GM12801 (cell line): Measurements from ENCODE around the gene TMEM203.

ENCODE experiments used
- TF ChIP-seq, protein P1 (sequence below): IDR thresholded peaks from one replicate; pipeline ENCODE4 v1.5.1; 2011; ENCODE audit warnings: control low read depth; ENCODE audit not compliant: insufficient read length; ENCODE audit errors: extremely low read depth

TMEM203 gene

DNA sequence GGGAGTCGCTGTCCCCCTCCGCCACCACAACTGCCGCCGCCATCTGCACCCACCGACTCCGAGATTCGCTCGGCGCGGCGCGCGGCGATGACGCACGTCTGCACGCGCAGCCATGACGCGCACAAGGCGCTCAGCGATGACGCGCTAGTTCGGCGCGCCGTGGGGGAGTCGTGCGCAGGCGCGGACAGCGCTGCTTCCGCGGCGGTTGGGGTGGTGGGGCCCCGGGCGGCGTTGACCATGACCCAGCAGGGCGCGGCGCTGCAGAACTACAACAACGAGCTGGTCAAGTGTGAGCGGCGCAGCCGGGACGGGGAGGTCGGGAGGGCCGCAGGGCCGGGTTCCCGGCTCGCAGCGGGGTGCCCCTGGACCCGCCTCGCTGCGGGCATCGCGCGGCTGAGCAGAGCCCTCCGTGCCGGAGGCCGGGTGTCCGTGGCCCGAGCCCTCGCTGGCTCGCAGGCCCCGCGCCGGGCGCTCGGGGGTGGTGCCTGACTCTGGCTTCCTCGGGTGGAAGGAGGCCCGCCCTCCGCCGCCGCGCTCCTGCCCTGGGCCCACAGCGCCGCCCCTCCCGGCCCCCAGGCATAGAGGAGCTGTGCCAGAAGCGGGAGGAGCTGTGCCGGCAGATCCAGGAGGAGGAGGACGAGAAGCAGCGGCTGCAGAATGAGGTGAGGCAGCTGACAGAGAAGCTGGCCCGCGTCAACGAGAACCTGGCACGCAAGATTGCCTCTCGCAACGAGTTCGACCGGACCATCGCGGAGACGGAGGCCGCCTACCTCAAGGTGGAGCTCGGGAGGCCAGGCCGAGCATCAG is 16.8 kb downstream of the TMEM203 start, which contains the start of the genes ANAPC2 and SSNA1:
TSS of gene ANAPC2 (minus strand) at position 71 of the 807 bp plus-strand sequence. CDS start at position 43, 28 bp downstream.
TSS of gene SSNA1 (plus strand) at position 187 of the 807 bp plus-strand sequence. CDS start at position 238, 51 bp downstream.
- TF ChIP-seq, protein P1, sequence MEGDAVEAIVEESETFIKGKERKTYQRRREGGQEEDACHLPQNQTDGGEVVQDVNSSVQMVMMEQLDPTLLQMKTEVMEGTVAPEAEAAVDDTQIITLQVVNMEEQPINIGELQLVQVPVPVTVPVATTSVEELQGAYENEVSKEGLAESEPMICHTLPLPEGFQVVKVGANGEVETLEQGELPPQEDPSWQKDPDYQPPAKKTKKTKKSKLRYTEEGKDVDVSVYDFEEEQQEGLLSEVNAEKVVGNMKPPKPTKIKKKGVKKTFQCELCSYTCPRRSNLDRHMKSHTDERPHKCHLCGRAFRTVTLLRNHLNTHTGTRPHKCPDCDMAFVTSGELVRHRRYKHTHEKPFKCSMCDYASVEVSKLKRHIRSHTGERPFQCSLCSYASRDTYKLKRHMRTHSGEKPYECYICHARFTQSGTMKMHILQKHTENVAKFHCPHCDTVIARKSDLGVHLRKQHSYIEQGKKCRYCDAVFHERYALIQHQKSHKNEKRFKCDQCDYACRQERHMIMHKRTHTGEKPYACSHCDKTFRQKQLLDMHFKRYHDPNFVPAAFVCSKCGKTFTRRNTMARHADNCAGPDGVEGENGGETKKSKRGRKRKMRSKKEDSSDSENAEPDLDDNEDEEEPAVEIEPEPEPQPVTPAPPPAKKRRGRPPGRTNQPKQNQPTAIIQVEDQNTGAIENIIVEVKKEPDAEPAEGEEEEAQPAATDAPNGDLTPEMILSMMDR = no peak

DNA sequence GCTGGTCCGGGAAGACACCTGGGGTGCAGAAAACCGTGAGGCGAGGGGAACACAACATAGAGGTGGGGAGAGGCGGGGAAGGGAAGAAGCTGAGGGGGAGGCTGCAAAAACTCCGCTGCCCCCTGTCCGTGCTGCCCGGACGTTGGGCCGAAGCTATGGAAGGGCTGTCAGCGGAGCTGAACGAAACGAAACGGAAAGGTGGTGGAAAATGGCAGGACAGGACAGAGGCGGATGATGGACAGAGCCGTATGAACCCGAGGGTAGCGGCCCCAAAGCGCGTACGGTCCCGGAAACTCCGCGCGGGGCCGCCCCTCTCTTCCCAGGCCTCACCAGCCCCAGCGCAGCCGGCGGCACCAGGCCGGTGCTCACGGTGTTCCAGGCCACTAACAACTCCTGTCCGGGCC is 17.4 kb downstream of the TMEM203 start:
- TF ChIP-seq, protein P1 = no peak

DNA sequence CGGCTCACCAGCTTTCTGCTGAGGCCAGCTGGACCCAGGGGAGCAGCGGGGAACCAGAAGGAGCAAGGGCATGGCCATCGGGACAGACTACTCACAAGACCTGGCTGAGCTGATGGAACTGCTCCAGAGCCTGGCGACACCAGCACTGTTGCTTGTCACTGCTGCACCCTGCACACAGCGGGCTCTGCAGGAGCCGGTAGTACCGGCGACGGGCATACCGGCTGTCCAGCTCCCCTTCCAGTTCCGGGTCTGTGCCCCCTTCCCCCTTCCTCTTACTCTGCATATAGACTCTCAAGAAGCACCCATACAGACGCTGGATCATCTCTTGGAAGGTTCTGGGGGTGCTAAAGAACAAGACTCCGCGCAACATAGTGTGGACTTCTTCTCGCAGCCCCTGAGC is 18.1 kb downstream of the TMEM203 start:
- TF ChIP-seq, protein P1 = no peak

DNA sequence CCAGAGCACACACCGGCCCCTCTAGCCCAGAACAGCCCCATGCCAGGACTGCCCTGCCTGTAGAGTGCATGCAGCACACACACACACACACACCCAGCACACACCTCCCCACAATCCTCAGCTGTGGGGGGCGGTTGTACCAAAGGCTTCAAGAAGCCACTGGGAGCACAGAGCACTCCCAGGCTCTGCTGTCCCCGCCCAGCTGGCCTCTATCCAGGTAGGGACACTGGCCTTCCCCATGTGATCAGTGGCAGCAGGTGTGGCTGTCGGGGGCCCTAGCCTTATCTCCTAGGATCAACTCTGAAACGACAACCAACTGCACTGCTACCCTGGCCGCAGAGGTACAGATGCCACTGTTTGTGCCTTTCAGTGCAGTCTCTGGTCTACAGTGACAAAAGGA is 19.1 kb downstream of the TMEM203 start:
- TF ChIP-seq, protein P1 = no peak

DNA sequence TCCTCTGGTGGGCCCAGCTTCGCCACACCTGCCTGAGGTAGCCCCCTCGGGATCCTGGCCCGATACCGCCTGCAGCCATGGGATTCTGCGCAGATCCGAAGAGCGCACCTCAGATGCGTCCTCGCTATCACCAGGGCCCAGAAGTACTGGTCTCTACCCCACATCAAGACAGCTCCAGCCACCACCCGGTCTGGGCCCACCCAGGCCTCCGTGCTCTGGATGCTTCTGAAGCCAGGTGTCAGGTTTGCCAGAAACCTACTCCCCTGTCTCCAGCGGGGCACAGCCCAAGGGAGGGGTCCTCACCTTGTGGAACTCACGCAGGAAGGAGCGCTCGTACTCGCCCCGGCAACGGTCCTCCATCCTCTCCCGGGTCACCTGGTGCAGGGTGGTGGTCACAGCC is 19.5 kb downstream of the TMEM203 start:
- TF ChIP-seq, protein P1 = no peak

DNA sequence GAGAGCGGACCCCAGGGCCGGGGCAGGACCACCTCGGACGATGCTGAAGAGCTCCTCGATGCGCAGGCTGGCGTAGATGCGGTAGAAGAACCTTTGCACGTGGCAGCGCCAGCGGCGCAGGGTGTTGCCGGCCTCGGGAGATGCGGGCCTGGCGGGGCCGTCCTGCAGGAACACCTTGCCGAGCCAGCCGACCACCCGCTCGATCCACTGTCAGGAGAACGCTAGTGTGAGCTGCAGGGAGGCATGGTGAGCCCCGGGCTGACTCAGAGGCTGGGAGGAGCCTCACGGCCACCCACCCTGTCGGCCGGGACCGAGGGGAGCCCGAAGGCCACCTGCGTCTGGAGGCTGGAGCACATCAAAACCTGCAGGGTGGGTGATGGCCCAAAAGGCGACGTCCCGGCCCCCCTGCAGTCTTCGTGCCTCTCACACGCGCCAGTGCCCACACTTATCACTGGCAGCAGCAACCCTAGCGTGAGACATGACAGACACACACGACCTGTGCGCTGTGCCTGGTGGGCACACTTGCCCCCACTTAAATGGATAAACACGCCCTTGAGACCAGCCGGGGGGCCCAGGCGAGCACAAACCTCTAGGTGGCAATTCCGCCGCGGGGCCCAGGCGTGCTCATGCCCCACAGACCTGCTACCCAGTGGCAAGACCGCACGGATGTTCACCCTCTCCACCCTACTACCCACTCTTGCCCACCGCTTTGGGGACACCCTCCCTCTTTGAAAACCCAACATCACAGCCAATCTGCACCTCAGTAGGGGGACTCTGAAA is 20.4 kb downstream of the TMEM203 start:
- TF ChIP-seq, protein P1 = no peak

DNA sequence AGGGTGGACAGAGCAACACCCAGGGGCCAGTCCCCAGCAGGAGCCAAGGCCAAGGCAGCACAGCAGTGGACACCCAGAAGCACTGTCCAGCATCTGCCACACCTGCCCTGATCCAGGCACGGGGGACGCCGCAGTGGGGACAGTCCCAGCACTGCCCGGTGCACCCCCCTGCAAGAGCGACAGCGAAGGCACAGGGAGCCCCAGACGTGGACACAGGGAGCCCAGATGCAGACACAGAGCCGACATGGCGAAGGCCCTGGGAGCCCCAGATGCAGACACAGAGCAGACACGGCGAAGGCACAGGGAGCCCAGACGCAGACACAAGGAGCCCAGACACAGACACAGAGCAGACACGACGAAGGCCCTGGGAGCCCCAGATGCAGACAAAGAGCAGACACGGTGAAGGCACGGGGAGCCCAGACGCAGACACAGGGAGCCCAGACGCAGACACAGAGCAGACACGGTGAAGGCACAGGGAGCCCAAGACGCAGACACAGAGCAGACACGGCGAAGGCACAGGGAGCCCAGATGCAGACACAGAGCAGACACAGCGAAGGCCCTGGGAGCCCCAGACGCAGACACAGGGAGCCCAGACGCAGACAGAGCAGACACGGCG is 21.4 kb downstream of the TMEM203 start:
- TF ChIP-seq, protein P1 = no peak
